Measurements from ENCODE around the gene WDFY4.
A peak's percentile ranks its signal among the peaks of the same experiment; 100 is the strongest.

WDFY4 gene

DNA sequence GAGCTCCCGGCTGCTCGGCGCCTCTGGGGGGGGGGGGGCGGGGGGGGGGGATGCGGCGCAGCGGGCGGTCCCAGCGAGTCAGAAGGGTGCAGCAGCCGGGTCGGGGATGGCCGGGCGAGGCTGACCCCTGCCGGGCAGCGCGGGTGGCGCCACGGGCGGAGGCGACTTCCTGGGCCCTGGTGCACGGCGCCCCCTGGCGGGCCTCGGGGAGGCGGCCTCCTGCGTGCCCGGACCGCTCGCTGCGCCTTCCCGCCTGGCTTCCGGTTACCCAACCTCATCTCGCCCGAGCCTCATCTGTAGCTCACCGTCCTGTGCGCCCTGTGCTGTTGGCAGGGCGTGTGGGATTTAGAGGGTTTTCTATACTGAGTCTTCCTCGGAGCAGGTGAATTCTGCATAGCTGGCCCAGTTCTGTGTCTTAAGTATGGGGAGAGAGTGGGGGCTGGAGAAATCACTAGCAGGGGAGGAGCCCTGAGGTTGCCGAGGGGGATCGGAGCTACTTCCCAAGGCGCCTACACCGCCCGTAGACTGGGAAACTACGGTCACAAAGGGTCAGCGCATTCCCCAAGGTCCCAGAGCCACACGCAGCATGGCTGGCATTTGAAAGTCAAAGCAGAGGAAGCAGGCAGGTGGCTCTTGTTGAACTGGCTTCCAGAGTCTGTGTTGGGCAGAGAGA lies 28.3 kb upstream of the WDFY4 start:
- DNase-seq (ENCODE audit: low read depth in 2 of 2), result peak; percentile 74 to 84

- no peak for DNase-seq (ENCODE audit: low read depth in 2 of 2)
These were observed 27.8 kb upstream of the WDFY4 start for GRCh38 chr10:48656914-48657305.

- no peak for DNase-seq (ENCODE audit: low read depth in 2 of 2)
These were observed 27.3 kb upstream of the WDFY4 start for GRCh38 chr10:48657416-48657815.

DNA sequence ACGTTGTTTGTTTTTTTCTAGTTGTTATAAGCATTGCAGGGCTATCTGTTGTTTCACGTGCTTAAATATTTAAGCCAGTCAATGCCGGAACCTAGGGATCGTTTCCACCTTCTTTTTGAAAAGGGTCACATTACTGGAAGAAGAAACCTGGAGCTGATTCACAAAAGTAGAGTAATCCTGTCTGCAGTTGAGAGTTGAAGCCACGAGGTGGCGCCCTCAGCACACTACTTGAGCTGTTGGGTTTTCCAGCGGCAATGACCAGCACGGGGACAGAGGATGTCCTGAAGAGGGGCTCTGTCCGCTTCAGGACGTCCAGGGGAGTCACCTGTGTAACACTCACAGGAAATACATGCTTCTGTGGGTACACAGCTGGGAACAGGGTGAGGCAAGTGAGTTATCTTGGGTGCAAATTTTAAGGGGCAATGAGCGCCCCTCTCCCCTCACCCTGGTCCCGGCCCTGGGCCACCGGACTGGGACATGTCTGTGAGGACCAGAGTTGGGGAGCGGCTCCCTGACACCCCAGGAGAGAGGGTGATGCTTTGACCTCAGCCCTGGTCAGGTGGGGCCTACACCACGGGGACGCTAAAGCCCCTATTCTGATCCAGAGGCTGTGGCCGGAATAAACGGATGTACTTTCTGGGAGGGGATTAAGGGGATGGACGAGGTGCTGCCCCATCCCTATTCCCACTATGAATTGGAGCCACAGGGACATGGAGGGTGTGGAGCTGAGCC lies 26.3 kb upstream of the WDFY4 start:
- DNase-seq (ENCODE audit: low read depth in 2 of 2), result peak; percentile 42 to 53

- DNase-seq (ENCODE audit: low read depth in 2 of 2), result no peak
These were observed 25.8 kb upstream of the WDFY4 start for GRCh38 chr10:48658975-48659269.

DNA sequence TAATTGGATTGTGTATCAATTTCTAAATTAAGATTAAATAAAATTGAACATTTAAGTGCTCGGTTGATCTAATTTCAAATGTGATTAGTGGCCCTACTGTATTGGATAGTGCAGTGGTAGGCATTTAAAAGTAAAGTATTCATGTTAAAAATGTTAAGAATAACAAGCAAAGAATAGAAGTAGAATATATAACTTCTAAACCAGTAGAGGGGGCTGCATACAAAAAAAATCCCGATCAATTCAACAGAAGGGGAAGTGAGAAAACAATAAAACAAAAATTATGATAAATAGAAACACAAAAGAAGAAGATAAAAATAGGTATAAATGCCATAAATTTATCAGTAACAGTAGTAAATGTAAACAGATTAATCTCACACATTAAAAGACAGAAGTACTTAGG lies 24.9 kb upstream of the WDFY4 start:
- DNase-seq (ENCODE audit: low read depth in 2 of 2), result no peak

DNA sequence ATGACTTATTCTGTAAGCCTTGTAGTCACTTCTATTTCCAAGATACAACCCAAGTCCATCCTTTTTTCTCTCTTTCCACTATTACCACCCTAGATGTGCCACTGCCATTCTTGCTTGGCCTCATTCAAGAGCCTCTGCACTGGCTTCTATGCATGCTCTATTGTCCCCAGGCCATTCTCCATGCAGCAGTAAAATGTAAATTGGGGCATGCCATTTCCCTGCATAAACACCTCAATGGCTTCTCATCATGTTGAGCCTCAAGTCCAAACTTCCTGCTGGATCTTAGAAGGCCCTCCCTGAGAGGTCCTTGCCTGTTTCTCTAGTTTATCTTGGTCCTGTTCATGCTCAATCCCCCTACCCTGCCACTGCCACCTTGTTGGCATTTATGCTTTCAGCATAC lies 23.2 kb upstream of the WDFY4 start:
- DNase-seq (ENCODE audit: low read depth in 2 of 2), result no peak

DNA sequence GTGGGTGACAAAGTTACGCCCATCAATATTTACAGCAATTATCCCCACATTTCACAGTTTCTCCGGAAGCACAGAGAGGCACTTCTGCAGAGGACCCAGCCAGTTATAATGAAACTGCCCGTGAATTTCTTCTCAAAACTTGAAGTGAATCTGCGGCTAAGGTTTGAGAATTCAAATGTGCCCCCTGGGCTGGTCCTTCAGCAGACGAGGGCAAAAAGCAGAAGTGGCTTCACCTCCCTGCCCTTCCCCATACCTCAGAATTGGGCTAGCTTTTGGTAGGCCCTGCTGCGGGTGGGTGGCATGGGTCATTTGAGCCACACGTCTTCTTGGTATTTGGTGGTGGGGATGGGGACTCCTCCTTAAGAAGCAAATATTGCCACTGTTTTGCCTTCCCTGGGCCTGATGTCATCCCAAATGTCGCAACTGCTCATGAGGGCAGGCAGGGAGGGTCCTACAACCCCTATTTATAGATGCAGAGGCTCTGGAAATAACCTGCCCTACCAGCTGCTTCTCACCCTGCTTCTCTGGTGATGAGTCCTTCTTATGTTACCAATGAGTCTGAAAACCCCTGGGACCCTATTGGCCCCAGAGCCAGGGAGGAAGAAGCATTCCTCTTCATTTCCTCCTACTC lies 16.6 kb upstream of the WDFY4 start:
- DNase-seq (ENCODE audit: low read depth in 2 of 2), result no peak

GRCh38 chr10:48670978-48671913 lies 13.4 kb upstream of the WDFY4 start:
- DNase-seq (ENCODE audit: low read depth in 2 of 2), result no peak

GRCh38 chr10:48671914-48672595 lies 12.6 kb upstream of the WDFY4 start:
- no peak for DNase-seq (ENCODE audit: low read depth in 2 of 2)

DNA sequence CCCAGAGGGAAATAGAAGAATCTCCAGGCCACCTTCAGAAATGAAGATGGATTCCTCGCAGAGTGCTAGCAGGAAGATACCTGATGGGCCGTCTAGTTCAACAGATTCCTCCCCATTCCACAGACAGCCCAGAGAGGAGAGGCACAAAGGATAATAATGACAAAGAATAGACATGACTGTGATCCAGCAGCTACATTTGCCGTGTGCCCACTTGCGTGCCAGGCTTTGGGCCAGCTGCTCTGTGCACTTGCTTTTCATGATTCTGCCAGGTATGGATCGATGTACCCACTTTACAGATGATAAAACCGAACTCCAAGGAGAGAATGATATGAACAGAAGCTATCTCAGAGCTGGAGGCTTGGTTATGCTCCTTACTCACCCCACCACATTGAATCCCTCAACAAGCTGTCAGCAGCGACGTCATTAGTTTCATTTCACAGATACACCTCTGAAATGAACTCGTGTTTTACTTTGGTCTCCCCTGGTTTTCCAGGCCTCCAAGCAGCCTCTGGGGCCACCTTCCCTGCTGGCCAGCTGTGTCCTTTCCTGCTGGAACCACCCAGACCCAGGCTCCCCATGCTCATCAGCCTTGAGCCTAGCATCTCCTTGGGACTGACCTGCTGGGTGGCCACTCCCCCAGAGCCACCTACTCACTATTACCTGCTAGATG lies 11.9 kb upstream of the WDFY4 start:
- DNase-seq (ENCODE audit: low read depth in 2 of 2), result no peak

GRCh38 chr10:48677625-48678024 lies 7.0 kb upstream of the WDFY4 start:
- DNase-seq (ENCODE audit: low read depth in 2 of 2), result no peak

DNA sequence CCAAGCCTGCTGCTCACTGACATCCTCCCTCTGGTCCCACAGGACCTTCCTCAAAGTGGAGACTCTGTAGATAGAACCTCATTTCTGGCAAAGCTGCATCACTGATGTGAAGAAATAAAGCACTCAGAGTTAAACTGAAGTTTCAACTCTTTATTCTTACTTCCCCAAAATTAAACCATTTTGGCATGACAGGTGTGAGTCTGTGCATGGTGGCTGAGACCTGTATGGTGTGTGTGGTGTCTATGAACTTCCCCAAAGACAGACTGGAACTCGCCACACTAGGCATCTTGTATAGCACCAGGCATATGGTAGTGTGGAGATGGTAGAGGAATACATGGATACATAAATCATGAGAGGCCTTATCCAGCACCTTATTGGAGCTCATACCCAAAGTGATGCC lies 6.6 kb upstream of the WDFY4 start:
- no peak for DNase-seq (ENCODE audit: low read depth in 2 of 2)

DNA sequence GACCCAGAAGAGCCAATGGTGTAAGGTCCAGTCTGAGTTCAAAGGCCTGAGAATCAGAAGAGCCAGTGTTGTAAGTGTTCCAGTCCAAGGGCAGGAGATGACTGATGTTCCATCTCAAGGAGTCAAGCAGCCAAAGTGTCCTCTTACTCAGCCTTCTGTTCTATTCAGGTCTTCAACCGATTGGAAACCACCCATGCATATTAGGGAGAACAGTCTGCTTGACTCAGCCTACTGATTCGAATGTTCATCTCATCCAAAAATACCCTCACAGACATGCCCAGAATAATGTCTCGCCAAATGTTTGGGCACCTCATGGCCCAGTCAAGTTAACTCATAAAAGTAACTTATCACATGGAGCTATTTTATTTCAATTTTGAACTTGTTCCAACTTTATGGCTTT lies 2.9 kb upstream of the WDFY4 start:
- no peak for DNase-seq (ENCODE audit: low read depth in 2 of 2)

DNA sequence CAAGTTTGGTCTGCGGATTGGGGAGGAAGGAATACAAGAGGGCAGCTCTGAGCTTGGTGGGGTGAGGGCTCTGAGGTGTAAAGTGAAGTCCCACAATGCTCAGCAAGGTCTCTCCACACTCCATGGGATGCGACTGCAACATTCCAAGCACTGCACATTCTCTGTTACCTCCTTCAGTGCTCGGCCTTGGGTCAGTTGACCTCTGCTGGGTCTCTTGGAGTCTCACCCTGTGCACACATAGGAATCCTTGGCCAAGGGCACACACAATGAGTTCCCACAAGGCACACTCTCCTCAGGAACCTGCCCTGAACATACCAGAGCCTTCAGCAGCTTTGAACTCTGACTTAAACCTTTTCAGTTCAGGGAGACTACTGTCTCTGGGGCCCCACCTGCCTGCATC lies 2.4 kb upstream of the WDFY4 start:
- DNase-seq (ENCODE audit: low read depth in 2 of 2), result no peak

GRCh38 chr10:48683424-48683823 lies 1.2 kb upstream of the WDFY4 start:
- no peak for DNase-seq (ENCODE audit: low read depth in 2 of 2)

GRCh38 chr10:48683868-48684267 lies 805 bp upstream of the WDFY4 start:
- DNase-seq (ENCODE audit: low read depth in 2 of 2), result no peak

GRCh38 chr10:48684463-48684791 lies 246 bp upstream of the WDFY4 start:
- DNase-seq (ENCODE audit: low read depth in 2 of 2), result no peak

DNA sequence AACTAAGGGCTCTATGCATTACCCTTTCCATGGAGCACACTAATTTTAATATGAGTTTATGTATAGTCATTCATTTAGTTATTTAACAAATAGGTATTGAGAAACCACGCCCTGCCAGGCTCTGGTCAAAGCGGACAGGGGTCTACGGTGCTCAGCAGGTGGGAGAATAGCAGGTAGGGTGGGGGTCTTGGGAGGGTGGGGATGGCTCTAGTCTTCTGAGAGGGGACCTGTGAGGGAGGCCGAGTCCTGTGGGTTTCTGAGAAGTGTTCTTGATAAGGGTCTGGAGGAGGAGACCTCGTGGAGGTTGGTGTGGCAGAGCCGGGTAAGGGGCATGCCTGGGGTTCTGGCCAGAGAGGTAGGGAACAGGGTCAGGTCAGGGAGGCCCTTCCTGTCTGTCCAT lies 1.1 kb downstream of the WDFY4 start:
- no peak for DNase-seq (ENCODE audit: low read depth in 2 of 2)

GRCh38 chr10:48690791-48691660 lies 6.4 kb downstream of the WDFY4 start:
- no peak for DNase-seq (ENCODE audit: low read depth in 2 of 2)

All from stimulated activated CD4-positive, alpha-beta T cell treated with anti-CD3 and anti-CD28 coated beads, Interleukin-1b, Interleukin-23, amount 100 ng/mL, for 4 hours (primary cell).